Left lobe of liver (tissue), 2 donors: ENCODE measurements around the gene UTY. TPM values are rescaled to one million over a fixed set of nuclear protein-coding genes. Genes with fewer than 3 reads are reported as not detected.

Experiments used
- ATAC-seq: fragments of 200-7000 bp; cut with Tn5 transposase; one replicate; pipeline ENCODE4 v1.9.1; 2020; ENCODE audit warnings: mild to moderate bottlenecking, moderate library complexity
- DNase-seq: peaks from one replicate; pipeline ENCODE4 v3.0.0-alpha.2; 2020; ENCODE audit warnings: low spot score
- total RNA-seq: library from RNA; stranded (reverse); gene quantifications from one replicate; pipeline ENCODE4 v1.2.1, GENCODE V29; 2021
- donor health status: DM: no; HTN: no; CAD: no; lungs with moderate emphysema.
- donor health status: DM: no; HTN: yes; CAD: no.

Gene UTY
- total RNA-seq, result 10.3 TPM

DNA sequence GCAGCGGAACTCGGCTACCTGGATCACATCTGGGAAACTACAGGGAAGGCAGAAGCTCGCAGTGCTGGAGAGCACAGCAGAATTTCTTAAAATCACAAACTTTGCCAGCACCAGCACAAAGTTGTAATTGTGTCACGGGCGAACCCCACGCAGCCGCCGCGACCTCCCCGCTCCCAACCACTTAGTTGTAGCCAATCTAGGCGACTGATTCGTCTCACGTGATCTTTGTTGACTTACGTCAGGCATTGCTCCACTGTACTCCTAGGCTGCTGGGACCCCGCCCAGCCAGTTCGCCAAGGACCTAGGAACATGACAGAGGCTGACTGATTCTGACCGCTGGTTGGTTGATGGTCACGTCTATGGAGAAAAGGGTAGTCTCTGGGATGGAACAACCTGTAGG lies at the start of gene UTY:
UTY (minus strand) TSS at position 206 of the 400 bp plus-strand sequence. CDS start 368 bp downstream, outside the sequence.
- ATAC-seq (peak; percentile 92), DNase-seq (peak; percentile 83)

DNA sequence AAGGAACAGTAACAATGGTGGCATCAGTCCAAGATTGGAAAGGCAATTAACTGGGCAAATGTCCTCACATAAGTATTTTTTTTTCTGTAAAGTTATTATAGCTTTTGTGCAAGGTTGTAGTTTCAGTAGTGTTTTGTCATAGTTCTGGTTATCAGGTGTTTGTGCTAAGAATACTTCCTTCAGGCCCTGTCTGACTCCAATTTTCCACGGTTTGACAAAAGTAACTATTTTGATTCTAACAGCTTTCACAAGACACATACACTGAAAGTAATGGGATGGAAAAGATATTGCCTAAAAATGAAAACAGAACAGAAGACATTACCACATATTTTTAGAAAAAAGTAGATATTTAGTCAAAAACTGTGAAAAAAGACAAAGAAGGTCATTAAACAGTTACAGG lies 40.6 kb upstream of the UTY start:
- no peak for ATAC-seq

DNA sequence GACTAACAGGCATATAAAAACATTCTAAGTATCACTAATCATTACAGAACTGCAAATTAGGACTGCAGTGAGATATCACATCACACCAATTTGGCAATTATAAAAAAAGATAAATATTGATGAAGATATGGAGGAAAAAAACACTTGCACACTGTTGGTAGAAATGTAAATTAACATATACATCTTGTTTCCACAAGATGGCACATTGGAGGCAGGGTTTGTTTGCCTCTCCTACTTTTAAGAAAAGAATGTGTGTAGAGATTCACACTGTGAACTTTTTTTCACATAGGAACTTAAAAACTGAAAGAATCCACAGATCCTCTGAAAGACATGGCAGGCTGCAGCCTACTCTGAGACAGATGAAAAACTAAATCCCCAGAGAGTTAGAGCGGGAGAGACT lies 21.4 kb upstream of the UTY start:
- ATAC-seq, result no peak

More for the DNA sequence above, 40.6 kb upstream of the UTY start:
- DNase-seq, result no peak

DNA sequence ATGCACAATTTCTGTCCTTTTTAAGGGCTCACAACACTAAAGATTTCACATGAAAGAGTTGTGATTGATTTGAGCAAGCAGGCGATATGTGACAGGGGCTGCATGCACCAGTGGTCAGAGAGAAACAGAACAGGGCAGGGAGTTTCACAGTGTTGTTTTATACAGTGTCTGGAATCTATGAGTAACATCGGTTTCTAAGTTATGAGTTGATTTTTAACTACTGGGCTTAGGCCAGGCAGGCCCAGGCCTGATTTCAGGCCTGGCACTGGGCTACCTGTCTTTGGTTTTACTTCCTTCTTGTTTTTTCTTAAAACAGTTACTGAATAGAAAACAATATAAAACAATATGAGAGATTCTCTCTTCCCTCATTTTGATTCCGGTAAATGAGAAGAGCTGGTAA lies 13.9 kb upstream of the UTY start:
- ATAC-seq, result peak; percentile 53
- no peak for DNase-seq

More for the DNA sequence above, 21.4 kb upstream of the UTY start:
- DNase-seq, result no peak

DNA sequence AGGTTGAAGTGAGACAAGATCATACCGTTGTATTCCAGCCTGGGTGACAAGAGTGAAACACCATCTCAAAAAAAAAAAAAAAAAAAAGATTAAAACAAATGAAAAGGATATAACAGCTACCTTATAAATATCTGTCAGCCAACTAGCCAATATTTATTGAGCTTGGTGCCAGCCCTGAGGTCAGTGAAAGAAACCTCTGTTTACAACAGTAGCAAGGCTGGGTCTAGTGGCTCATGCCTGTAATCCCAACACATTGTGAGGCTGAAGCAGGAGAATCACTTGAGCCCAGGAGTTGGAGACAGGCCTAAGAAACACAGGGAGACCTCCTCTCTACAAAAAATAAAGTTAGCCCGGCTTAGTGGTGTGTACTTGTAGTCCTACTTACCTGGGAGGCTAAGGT lies 12.6 kb upstream of the UTY start:
- DNase-seq (no peak), ATAC-seq (peak; percentile 81)

DNA sequence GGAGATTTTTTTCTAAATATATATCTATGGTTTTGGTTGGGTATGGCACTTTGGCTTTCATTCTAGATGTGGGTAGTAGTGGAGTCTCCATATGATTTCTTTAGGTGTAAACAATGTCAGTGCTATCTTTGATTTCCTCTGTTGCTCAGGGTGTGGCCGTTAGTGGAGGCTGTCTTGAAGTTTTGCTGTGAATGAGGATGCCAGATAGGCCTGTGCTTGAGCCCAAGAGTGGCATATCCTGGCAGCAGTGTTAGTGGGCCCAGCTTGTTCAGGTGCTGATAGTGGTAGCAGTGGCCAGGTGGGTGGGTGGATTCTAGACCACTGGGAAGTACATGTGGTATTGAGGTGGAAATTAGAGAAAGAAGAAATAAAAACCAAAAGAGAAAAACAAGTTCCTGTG lies 8.9 kb upstream of the UTY start:
- ATAC-seq (no peak), DNase-seq (no peak)

DNA sequence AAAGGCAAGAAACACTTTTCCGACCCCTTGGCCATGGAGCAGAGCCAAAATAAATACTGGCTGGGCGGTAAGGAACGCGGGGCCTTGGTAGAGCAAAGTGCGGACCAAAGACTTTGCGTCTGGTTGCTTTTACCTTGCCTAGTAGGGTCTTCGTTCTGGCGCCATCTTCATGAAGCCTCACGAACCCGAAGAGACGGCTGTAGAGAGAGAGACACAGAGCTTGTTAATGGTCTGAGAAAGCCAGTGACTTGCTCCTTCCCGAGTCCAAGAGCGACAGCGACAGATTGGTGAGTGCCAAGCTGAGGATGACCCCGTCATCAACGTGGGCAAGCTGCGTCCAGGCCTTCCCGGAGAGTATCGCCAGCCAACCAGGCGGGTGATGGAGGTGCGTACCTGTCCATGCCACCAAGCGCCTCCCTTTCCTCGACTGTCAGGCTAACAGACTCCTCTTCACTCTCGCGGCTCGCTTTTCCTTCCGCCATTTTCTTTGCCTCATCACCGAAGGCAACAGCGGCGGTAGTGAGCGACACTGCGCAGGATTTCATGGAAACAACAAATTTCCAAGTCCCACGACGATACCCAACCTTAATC lies 617 bp downstream of the UTY start:
- ATAC-seq (peak; percentile 72), DNase-seq (peak; percentile 66)

DNA sequence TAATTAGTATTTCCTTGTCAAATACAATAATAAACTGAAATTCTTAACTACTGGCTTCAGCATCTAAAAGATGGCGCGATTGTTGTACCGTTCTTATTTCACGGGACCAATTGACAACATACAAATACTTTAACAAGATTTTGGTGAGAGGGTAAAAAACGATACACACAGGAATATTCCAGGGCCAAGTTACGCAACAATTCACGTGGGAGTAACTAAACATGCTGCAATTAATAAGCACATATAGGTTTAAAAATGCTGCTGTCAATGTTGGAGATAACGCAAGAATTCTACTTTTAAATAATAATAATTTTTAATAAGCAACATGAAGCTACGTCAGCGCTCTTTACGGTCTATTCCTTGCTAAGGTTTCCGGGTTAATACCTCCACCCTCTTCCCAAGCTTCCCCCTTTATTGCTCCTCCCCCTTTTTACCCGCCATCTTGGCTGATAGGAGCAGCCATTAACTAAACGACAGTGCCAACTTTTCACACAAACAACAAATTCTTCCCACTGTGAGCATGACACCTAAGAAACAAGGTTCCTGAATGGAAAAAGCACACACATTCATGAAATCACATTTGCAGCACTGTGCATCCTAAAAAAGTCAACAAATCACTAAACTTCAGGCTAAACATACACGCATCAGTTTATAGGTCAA lies 1.6 kb downstream of the UTY start:
- no peak for DNase-seq
- ATAC-seq, result peak; percentile 45

DNA sequence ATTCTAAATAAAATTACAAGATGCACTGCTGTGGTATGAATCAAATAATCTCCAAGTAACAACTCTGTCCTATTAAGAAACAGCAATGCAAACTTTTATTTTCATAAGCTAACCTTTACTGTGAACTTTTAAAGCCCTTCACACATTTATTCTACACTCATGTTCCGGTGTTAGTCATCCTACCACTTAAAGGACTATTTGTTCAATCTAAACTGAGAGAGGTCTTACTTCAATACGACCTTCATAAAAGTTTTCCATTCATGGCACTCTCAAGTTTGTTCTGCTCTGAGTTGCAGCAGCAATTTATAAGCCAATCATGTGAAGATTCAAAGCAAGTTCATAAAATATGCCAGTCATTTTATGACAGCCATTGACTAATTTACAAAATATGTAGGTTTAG lies 4.8 kb downstream of the UTY start:
- no peak for DNase-seq
- ATAC-seq, result no peak

DNA sequence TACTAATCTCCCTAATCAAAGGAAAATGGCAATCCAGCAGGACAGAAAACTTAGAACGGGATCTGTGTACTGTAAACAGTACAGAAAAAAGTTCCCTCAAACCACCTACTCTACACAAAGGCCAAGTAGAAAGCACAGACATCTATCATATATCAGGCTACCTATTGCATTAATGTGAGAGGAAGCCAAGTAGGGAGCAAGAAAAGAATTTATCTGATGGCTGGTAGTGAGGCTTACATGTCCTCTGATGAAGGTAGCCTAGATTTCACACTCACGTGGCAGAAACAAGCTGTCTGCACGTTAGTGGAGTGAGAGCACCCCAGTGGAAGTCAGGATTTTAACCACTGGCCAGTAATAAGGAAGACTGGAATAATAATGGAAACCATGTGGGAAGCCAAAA lies 28.3 kb downstream of the UTY start:
- DNase-seq (no peak), ATAC-seq (no peak)

DNA sequence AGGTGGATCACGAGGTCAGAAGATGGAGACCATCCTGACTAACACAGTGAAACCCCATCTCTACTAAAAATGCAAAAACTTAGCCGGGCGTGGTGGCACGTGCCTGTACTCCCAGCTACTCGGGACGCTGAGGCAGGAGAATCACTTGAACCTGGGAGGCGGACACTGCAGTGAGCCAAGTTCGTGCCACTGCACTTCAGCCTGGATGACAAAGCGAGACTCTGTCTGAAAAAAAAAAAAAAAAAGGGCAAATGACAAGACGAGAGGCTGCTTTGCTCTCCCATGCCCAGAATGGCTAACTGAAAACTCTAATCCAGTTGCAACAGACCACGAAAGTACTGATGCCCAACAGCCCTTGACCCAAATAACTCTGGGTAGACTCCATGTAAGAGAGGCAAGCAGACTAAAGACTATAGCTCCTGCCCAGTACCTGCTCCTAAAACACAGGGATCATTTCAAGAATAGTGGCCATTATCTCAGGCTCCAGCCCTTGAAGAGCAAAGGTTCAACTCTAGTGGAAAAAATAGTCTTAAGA lies 29.2 kb downstream of the UTY start:
- DNase-seq (no peak), ATAC-seq (peak; percentile 17)

DNA sequence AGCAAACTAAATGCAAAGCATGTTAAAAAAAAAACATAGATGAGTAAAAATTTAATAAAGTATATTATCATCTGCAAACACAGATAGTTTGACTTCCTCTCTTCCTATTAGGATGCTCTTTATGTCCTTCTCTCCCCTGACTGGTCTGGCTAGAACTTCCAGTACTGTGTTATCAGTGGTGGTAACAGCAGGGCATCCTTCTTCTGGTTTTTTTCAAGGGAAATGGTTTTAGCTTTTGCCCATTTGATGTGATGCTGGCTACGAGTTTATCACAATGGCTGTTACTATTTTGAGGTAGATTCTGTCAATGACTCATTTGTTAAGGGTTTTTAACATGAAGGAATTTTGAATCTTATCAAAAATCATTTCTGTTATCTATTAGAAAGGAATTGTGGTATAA lies 34.3 kb downstream of the UTY start:
- DNase-seq (no peak), ATAC-seq (no peak)

DNA sequence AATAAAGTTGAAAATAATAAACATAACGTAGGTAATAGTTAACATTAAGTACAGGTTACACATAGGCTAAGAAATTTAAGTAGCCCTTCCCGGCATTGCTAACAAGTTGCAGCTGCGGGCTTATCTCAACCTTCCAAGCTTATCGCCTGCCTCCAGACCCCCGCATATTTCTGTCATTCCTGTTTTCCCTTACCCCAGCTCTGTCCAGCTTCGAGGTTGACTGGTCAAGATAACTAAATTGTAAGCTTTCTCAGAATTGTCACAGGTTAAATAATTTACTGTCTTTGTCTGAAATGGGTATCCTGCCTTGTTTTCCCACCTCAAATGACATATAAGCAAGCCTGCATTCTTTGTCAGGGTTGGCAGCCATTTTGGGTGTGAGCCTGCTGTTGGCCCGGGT lies 36.7 kb downstream of the UTY start:
- no peak for DNase-seq
- ATAC-seq, result no peak

DNA sequence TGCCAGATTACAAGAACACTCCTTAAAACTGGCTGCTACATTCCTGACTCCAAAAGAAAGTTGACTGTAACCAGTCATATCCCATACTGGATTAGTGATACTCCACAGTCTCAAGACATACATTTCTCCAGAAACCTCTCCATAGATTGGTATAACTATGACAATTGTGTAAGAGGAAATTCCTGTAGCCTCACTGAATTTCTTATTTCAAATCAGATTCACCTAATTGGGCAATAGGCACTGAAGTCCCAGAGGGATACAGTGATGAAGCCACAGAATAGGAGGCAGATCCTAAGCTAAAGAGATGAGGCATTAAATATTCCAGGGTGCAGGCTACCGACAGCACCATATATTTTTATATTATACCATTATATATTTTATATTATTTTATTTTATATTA lies 39.0 kb downstream of the UTY start:
- DNase-seq, result no peak
- no peak for ATAC-seq

DNA sequence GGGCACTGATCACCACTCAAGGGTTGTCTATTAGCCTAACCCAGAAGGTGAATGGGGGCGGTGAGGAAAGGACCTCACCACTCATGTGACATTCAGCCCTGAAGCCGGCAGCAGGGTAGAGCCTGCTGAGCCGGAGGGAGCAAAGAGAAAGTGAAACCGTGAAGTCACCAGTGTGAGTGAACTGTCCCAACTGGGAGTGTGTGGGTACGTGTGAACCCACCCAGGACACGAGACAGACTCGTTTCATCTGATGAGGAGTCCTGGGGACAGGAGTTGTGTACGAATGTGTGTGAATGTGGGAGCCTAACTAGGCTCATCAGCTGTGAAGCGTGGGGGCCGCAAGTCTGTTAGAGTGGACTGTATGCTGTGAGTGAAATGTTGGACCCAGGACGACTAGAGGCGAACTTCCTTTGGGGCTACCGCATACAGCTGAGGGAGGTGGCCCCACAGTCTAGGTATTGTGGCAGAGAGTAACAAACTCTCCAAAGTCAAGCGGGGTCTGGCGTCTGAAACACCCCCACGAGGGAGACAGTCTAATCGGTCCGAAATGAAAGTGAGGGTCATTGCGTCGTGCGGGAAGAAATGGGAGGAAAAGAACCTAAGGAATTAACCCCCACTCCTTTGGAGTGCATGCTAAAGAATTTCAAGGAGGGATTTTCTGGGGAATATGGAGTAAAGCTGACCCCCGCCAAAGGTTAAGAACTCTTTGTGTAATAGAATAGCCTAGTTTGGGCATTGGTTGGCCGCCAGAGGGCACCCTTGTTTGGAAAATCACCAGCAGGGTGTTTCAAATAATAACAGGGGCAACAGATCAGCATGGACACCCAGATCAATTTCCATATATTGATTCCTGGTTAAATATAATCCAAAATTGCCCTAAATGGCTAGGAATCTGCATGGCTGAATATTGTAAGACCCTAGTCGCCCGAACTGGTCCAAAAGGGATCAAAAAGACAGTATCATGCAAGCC lies 43.6 kb downstream of the UTY start:
- DNase-seq (peak; percentile 65), ATAC-seq (peak; percentile 89)

DNA sequence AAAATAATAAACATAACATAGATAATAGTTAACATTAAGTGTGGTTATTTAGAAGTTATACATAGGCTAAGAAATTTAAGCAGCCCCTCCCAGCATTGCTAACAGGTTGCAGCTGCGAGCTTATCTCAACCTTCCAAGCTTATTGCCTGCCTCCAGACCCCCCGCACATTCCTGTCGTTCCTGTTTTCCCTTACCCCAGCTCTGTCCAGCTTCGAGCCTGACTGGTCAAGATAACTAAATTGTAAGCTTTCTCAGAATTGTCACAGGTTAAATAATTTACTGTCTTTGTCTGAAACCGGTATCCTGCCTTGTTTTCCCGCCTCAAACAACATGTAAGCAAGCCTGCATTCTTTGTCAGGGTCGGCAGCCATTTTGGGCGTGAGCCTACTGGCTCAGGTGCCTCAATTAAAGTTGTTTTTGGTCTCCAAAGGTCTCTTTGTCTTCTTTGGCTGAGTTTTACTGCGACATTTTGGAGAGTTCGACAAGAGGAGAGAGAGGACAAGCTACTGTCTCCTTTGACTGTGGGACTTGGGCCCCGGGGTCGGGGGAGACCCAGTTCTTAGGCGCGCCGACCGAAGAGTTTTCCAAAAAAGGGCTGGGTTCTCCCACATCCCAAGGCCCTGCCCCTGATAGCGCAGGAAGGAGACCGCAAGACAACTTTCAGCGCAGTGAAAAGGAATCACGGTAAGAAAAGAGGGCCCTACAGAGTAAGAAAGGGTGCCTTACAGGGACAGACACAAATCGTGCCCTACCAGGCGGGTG lies 44.4 kb downstream of the UTY start:
- ATAC-seq (no peak), DNase-seq (no peak)

DNA sequence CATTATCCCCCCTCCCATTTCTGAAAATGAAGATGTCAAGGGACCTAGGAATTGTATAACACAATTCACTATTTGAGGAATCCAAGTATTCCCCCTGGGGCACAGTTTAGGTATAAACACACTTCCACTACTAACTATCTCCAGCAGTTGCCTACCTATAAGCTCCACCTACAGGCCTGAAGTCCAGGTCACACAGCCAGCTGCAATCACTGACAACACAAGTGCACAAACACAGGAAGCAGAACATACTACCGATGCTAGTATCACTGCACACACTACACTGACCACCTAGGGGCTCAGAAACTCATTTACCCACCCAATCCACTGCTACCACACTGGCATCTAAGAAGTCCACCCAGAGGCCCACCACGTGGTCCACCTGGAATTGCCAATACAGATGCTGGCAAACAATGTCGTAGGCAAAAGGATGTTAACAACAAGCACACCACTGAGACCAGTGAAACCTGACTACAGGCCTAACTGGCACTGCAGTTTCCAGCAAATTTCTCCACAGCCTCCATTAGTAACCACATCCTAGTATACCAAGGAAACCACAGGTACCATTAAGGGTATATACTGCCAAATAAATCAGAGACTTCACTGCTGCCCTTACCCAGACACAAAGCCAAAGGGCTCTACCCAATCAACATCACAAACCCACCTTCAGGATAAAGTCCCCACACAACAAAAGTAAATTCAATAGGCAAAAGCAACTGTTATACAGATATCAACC lies 47.4 kb downstream of the UTY start:
- DNase-seq, result no peak
- ATAC-seq, result peak; percentile 70

DNA sequence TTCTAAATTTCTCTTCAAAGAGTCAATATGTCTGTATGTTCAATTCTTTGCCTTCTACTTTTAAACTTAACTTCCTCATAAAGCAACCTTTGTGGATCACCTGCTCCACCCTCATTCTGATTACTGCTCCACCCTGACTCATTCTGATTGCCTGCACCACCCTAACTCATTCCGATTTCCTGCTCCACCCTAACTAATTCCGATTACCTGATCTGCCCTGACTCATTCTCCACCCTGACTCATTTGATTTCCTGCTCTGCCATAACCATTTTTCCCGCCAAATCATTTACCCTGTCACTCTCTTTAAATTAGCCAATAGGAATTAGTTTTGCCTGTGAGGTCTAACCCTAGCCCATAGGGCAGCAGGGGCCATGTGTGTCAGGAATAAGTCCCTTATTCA lies 50.3 kb downstream of the UTY start:
- ATAC-seq, result no peak
- DNase-seq, result no peak

DNA sequence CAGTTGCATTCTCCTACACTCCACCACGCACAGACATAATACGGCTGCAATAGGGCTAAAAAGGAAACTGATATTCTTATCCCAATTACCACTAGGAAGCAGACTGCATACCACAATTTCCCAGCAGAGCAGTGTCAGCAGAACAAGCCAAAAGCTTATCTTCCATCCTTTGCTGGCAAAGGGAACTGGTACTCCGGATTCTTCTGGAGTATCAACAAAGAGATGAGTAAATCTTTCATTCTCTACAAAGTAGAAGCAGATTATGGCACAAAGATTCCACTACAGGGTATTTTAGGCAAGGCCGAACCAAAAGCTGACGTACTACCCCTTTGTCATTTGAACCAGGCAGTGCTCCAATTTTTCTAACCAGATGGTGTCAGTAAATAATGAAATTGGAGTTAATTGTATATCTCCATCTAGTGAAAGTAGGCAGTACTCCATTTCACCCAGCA lies 56.5 kb downstream of the UTY start:
- DNase-seq (no peak), ATAC-seq (peak; percentile 27)
